ENCODE data around the gene GATA1. TPM values are rescaled to one million over a fixed set of nuclear protein-coding genes. Genes with fewer than 3 reads are reported as not detected.

GATA1 gene
- total RNA-seq, 6 experiments from 2014 or later = not detected

DNA sequence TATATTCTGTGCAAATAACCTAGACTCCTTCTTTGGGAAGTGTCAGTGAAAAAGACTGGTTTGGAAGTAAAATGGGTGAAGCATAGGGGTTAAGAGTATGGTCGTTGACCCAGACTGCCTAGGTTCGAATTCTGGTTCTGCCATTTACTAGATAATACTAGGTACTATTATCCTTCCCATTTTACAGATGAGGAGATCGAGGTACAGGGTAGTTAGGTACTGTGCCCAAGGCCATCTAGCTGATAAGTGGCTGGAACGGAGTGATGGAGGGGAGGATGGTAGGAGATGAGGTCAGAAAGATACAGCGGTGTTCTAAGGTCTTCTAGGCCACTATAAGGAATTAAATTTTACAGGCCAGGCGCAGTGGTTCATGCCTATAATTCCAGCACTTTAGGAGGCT lies 13.8 kb upstream of the GATA1 start:
- TF ChIP-seq, protein P1, sequence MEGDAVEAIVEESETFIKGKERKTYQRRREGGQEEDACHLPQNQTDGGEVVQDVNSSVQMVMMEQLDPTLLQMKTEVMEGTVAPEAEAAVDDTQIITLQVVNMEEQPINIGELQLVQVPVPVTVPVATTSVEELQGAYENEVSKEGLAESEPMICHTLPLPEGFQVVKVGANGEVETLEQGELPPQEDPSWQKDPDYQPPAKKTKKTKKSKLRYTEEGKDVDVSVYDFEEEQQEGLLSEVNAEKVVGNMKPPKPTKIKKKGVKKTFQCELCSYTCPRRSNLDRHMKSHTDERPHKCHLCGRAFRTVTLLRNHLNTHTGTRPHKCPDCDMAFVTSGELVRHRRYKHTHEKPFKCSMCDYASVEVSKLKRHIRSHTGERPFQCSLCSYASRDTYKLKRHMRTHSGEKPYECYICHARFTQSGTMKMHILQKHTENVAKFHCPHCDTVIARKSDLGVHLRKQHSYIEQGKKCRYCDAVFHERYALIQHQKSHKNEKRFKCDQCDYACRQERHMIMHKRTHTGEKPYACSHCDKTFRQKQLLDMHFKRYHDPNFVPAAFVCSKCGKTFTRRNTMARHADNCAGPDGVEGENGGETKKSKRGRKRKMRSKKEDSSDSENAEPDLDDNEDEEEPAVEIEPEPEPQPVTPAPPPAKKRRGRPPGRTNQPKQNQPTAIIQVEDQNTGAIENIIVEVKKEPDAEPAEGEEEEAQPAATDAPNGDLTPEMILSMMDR (IDR thresholded peaks at IDR 0.05) = no peak
- H3K4me1 Mint-ChIP-seq (ENCODE audit: low read depth) = no peaks in the 10 kb centered on the region
- peaks cover 18% of the 10 kb centered on the region for H3K27me3 Mint-ChIP-seq (ENCODE audit: insufficient read depth)
- DNase-seq = no peak
- H3K4me3 Mint-ChIP-seq = no peak overlapping the region
- H3K9me3 Mint-ChIP-seq = no peaks in the 10 kb centered on the region
- H3K27ac Mint-ChIP-seq = no peak overlapping the region
- H3K36me3 Mint-ChIP-seq (ENCODE audit: low read depth) = no peaks in the 10 kb centered on the region

- no peak for DNase-seq
- no peaks in the 10 kb centered on the region for H3K9me3 Mint-ChIP-seq
- peaks cover 16% of the 10 kb centered on the region for H3K27me3 Mint-ChIP-seq (ENCODE audit: insufficient read depth)
- no peak overlapping the region for H3K27ac Mint-ChIP-seq
- H3K36me3 Mint-ChIP-seq (ENCODE audit: low read depth) = no peaks in the 10 kb centered on the region
- H3K4me1 Mint-ChIP-seq (ENCODE audit: low read depth) = no peaks in the 10 kb centered on the region
- TF ChIP-seq, protein P1 (IDR thresholded peaks at IDR 0.05) = no peak
- no peak overlapping the region for H3K4me3 Mint-ChIP-seq
Observed at GRCh38 chrX:48776818-48777439, 9.5 kb upstream of the GATA1 start.

DNA sequence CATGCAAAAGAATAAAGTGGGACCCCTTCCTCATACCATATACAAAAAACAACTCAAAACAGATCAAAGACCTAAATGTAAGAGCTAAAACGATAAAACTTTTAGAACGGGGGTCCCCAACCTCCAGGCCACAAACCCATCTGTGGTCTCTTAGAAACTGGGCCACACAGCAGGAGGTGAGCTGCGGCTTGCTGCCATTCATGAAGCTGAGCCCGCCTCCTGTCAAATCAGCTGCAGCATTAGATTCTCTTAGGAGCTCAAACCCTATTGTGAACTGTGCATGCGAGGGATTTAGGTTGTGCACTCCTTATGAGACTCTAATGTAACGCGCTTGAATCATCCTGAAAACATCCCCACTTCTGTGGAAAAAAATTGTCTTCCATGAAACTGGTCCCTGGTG lies 7.0 kb upstream of the GATA1 start:
- Mint-ChIP-seq H3K36me3 (ENCODE audit: low read depth) (no peaks in the 10 kb centered on the region), H3K27ac (no peak overlapping the region), H3K4me1 (ENCODE audit: low read depth) (no peaks in the 10 kb centered on the region), H3K27me3 (ENCODE audit: insufficient read depth) (peaks cover 11% of the 10 kb centered on the region), H3K4me3 (no peak overlapping the region), H3K9me3 (no peaks in the 10 kb centered on the region)
- no peak for DNase-seq
- TF ChIP-seq, protein P1 (IDR thresholded peaks at IDR 0.05) = no peak

GRCh38 chrX:48781705-48782104 lies 4.7 kb upstream of the GATA1 start:
- no peak for DNase-seq
- peaks cover 9% of the 10 kb centered on the region; the same call in 1 of the 2 replicates for H3K27me3 Mint-ChIP-seq (ENCODE audit: insufficient read depth)
- no peaks in the 10 kb centered on the region for H3K4me1 Mint-ChIP-seq (ENCODE audit: low read depth)
- TF ChIP-seq, protein P1 (IDR thresholded peaks at IDR 0.05) = no peak
- H3K9me3 Mint-ChIP-seq = no peaks in the 10 kb centered on the region
- no peak overlapping the region for H3K4me3 Mint-ChIP-seq
- no peak overlapping the region for H3K27ac Mint-ChIP-seq
- H3K36me3 Mint-ChIP-seq (ENCODE audit: low read depth) = no peaks in the 10 kb centered on the region

DNA sequence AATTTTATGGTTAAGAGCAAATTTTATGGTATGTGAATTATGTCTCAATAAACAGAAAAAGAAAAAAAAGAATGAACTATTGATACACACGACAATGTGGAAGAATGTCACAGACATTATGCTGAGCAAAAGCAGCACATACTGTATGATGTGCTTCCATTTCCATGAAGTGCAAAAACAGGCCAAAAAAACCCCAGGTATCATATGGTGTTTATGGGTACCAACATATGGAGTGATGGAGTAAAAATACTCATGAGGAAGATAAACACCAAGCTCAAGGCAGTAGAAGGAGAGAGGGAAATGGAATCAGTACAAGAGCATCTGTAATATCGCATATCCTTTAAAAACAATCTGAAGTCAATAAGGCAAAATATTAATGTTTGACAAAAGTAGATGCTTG lies 4.2 kb upstream of the GATA1 start:
- Mint-ChIP-seq H3K4me3 (no peak overlapping the region), H3K9me3 (no peaks in the 10 kb centered on the region), H3K4me1 (ENCODE audit: low read depth) (no peaks in the 10 kb centered on the region), H3K27me3 (ENCODE audit: insufficient read depth) (peaks cover 7% of the 10 kb centered on the region), H3K36me3 (ENCODE audit: low read depth) (no peaks in the 10 kb centered on the region), H3K27ac (no peak overlapping the region)
- DNase-seq = no peak
- TF ChIP-seq, protein P1 (IDR thresholded peaks at IDR 0.05) = no peak
